GM12874 (cell line): Measurements from ENCODE around the gene KCTD11.
A peak's percentile ranks its signal among the peaks of the same experiment; 100 is the strongest.

ENCODE experiments used
- CTCF ChIP-seq: IDR thresholded peaks from 2 replicates; pipeline ENCODE4 v1.5.1; 2011; ENCODE audit warnings: low read depth, mild to moderate bottlenecking, control low read depth, low read length, moderate library complexity; ENCODE audit not compliant: insufficient read depth

Gene KCTD11

GRCh38 chr17:7311110-7311705, 40.8 kb upstream of the KCTD11 start:
- TF ChIP-seq CTCF: no peak

GRCh38 chr17:7312432-7313087, 39.4 kb upstream of the KCTD11 start:
- no peak for TF ChIP-seq CTCF

GRCh38 chr17:7313088-7313889, 38.7 kb upstream of the KCTD11 start:
- peak; percentile 11; the same call in 1 of the 2 replicates for TF ChIP-seq CTCF

GRCh38 chr17:7313890-7314718, 37.9 kb upstream of the KCTD11 start:
- no peak for TF ChIP-seq CTCF

- no peak for TF ChIP-seq CTCF
These were observed 37.0 kb upstream of the KCTD11 start, which contains the start of gene GPS2 for GRCh38 chr17:7314719-7315569. TSS of gene GPS2 (minus strand) at chr17:7315360. CDS start at chr17:7315052, 308 bp downstream.

GRCh38 chr17:7315570-7316235, 36.3 kb upstream of the KCTD11 start:
- TF ChIP-seq CTCF: no peak
